Coronary artery (tissue), 2 donors: ENCODE data around the gene ALOX5.
"Not testable (repeated sequence)": the region's sequence is repeated elsewhere in the genome, so short reads cannot be mapped to it uniquely, and the experiment has no call there.

Experiments used
- DNase-seq: peaks from one replicate; pipeline ENCODE4 v3.0.0-alpha.2; 2017; ENCODE audit warnings: low spot score
- H3K27ac ChIP-seq, 2 donors: fragments of 200-600 bp; sonication (generic); one replicate each; pipeline ENCODE4 v1.5.1; 2016 to 2019
- H3K4me3 ChIP-seq: fragments of 200-600 bp; sonication (generic); 2 replicates; pipeline ENCODE4 v1.5.1; 2016; ENCODE audit warnings: mild to moderate bottlenecking, moderate library complexity
- CTCF ChIP-seq: fragments of 200-600 bp; sonication (generic); IDR thresholded peaks from one replicate; pipeline ENCODE4 v1.5.1; 2019; ENCODE audit warnings: antibody characterized with exemption

ALOX5 gene

GRCh38 chr10:45403151-45403550 lies 29.1 kb downstream of the ALOX5 start:
- DNase-seq = no peak
- Histone ChIP-seq H3K27ac (no peak overlapping the region), H3K4me3 (no peak overlapping the region)
- no peak for TF ChIP-seq CTCF

GRCh38 chr10:45404087-45404769 lies 30.2 kb downstream of the ALOX5 start:
- no peak overlapping the region for H3K4me3 ChIP-seq
- no peak for TF ChIP-seq CTCF
- peak overlapping the region in 1 of 2 donors; percentile 47 for H3K27ac ChIP-seq
- no peak for DNase-seq

- Histone ChIP-seq H3K27ac (peak overlapping the region in 1 of 2 donors; percentile 47), H3K4me3 (no peak overlapping the region)
- DNase-seq = no peak
- TF ChIP-seq CTCF = no peak
Measured at GRCh38 chr10:45404770-45405120, 30.7 kb downstream of the ALOX5 start.

- TF ChIP-seq CTCF = no peak
- DNase-seq = no peak
- H3K27ac ChIP-seq = no peak overlapping the region
- no peak overlapping the region for H3K4me3 ChIP-seq
Measured at GRCh38 chr10:45407542-45407941, 33.5 kb downstream of the ALOX5 start.

GRCh38 chr10:45408421-45409319 lies 34.7 kb downstream of the ALOX5 start:
- TF ChIP-seq CTCF = no peak
- Histone ChIP-seq H3K27ac (no peak overlapping the region), H3K4me3 (no peak overlapping the region)
- DNase-seq = no peak

- H3K27ac ChIP-seq = peak overlapping the region in 1 of 2 donors; percentile 25
- H3K4me3 ChIP-seq, DNase-seq: not testable (repeated sequence)
Measured at GRCh38 chr10:45409347-45409746, 35.3 kb downstream of the ALOX5 start.

GRCh38 chr10:45409782-45410181 lies 35.8 kb downstream of the ALOX5 start:
- Histone ChIP-seq H3K4me3 (no peak overlapping the region), H3K27ac (peak overlapping the region in 1 of 2 donors; percentile 25)
- TF ChIP-seq CTCF = no peak
- no peak for DNase-seq
